HL-60 (cell line): ENCODE measurements around the gene ANK3.

Experiments
- DNase-seq, 2 experiments: peaks; one replicate each; pipeline ENCODE4 v3.0.0-alpha.2; 2010 to 2020; ENCODE audit warnings: low read depth in 1 of 2, low spot score in 1 of 2
- H3K27ac ChIP-seq: fragments of 250-450 bp; sonication (Bioruptor Pico); replicated peaks from 2 replicates; pipeline ENCODE4 v1.5.1; 2020; ENCODE audit warnings: mild to moderate bottlenecking, moderate library complexity
- H3K27me3 ChIP-seq: fragments of 250-450 bp; sonication (Bioruptor Pico); 2 replicates; pipeline ENCODE4 v1.5.1; 2021; ENCODE audit warnings: mild to moderate bottlenecking, moderate library complexity; ENCODE audit not compliant: insufficient read depth, poor library complexity, severe bottlenecking
- H3K4me3 ChIP-seq: replicated peaks from 2 replicates; pipeline ENCODE4 v1.5.1; 2011; ENCODE audit warnings: mild to moderate bottlenecking, control low read depth, low read length; ENCODE audit not compliant: insufficient read depth
- CTCF ChIP-seq: IDR thresholded peaks from one replicate; pipeline ENCODE4 v1.5.1; 2011; ENCODE audit warnings: low read length, control low read depth, inconsistent platforms; ENCODE audit not compliant: insufficient read depth
- GABPA ChIP-seq: IDR thresholded peaks from 2 replicates; pipeline ENCODE4 v1.6.1; 2012; ENCODE audit warnings: low read depth
- POLR2AphosphoS5 ChIP-seq: IDR thresholded peaks from 2 replicates; pipeline ENCODE4 v1.6.1; 2012; ENCODE audit warnings: low read depth
- REST ChIP-seq: IDR thresholded peaks from 2 replicates; pipeline ENCODE4 v1.6.1; 2012; ENCODE audit warnings: low read depth; ENCODE audit not compliant: insufficient replicate concordance
- SPI1 ChIP-seq: IDR thresholded peaks from 2 replicates; pipeline ENCODE4 v1.6.1; 2012; ENCODE audit warnings: low read depth, mild to moderate bottlenecking, borderline replicate concordance

Gene ANK3

GRCh38 chr10:60343254-60343653 is 46.4 kb downstream of the ANK3 start:
- Histone ChIP-seq H3K27ac (no peak overlapping the region), H3K27me3 (no peaks in the 10 kb centered on the region), H3K4me3 (no peak overlapping the region)
- no peak for DNase-seq
- TF ChIP-seq CTCF (no peak), POLR2AphosphoS5 (no peak), GABPA (no peak), REST (no peak), SPI1 (no peak)

GRCh38 chr10:60341969-60342368 is 47.7 kb downstream of the ANK3 start:
- no peak for DNase-seq

GRCh38 chr10:60340973-60341372 is 48.7 kb downstream of the ANK3 start:
- Histone ChIP-seq H3K4me3 (no peak overlapping the region), H3K27me3 (no peaks in the 10 kb centered on the region), H3K27ac (no peak overlapping the region)
- TF ChIP-seq POLR2AphosphoS5 (no peak), GABPA (no peak)
- no peak for DNase-seq

More at GRCh38 chr10:60341969-60342368, 47.7 kb downstream of the ANK3 start:
- Histone ChIP-seq H3K27me3 (no peaks in the 10 kb centered on the region), H3K4me3 (no peak overlapping the region), H3K27ac (no peak overlapping the region)
- no peak for TF ChIP-seq SPI1
- no peak for TF ChIP-seq REST
- no peak for TF ChIP-seq CTCF
- no peak for TF ChIP-seq GABPA
- no peak for TF ChIP-seq POLR2AphosphoS5

GRCh38 chr10:60339757-60340156 is 49.9 kb downstream of the ANK3 start:
- Histone ChIP-seq H3K4me3 (no peak overlapping the region), H3K27me3 (no peaks in the 10 kb centered on the region), H3K27ac (no peak overlapping the region)
- DNase-seq: no peak
- no peak for TF ChIP-seq GABPA
- TF ChIP-seq POLR2AphosphoS5: no peak
- TF ChIP-seq CTCF: no peak
- TF ChIP-seq REST: no peak
- TF ChIP-seq SPI1: no peak
